Hematopoietic multipotent progenitor cell treated with erythropoietin and hydrocortisone succinate and interleukin-3 and kit ligand, for 15 days (in vitro differentiated cells): ENCODE data around the gene CERS4.
"Not testable (repeated sequence)": the region's sequence is repeated elsewhere in the genome, so short reads cannot be mapped to it uniquely, and the experiment has no call there.

Experiments used
- DNase-seq: peaks from one replicate; pipeline ENCODE4 v3.0.0-alpha.2; 2015; ENCODE audit warnings: low spot score

The CERS4 gene, protein sequence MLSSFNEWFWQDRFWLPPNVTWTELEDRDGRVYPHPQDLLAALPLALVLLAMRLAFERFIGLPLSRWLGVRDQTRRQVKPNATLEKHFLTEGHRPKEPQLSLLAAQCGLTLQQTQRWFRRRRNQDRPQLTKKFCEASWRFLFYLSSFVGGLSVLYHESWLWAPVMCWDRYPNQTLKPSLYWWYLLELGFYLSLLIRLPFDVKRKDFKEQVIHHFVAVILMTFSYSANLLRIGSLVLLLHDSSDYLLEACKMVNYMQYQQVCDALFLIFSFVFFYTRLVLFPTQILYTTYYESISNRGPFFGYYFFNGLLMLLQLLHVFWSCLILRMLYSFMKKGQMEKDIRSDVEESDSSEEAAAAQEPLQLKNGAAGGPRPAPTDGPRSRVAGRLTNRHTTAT

GRCh38 chr19:8208922-8209461 lies at the start of gene CERS4:
Gene CERS4 (plus strand): TSS chr19:8209370. CDS start chr19:8251077, 41,707 bp downstream.
- no peak for DNase-seq

- DNase-seq = no peak
Measured at GRCh38 chr19:8161135-8161646, 48.0 kb upstream of the CERS4 start.

DNA sequence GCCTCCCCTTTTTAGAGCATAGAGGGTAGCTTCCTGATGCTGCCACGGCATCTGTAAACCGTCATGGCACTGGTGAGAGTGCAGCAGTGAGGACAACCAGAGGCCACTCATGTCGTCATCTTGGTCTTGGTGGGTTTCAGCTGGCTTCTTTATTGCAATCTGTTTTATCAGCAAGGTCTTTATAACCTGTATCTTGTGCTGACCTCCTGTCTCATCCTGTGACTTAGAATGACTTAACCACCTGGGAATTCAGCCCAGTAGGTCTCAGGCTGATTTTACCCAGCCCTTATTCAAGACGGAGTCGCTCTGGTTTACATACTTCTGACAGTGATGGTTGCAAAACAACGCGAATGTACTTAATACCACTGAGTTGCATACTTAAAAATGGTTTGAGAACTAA lies 45.4 kb upstream of the CERS4 start:
- DNase-seq = no peak

DNA sequence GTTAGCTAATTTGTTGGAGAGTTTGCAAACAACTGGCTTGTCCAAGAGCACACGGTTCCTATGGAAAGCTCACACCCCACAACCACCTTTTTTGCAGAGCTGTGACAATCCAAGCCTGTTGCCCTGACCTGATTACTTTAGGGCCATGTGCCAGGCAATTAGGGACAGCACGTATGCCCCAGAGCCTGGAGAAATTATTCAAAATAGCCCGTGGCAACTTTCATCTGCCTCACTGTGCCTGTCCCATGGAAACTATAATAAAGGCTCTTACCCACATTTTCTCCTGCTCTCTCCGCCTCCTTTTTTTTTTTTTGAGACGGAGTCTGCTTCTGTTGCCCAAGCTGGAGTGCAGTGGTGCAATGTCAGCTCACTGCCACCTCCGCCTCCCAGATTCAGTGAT lies 41.2 kb upstream of the CERS4 start:
- DNase-seq = no peak

GRCh38 chr19:8168537-8168936 lies 40.6 kb upstream of the CERS4 start:
- no peak for DNase-seq

GRCh38 chr19:8174706-8175105 lies 34.5 kb upstream of the CERS4 start:
- no peak for DNase-seq

DNA sequence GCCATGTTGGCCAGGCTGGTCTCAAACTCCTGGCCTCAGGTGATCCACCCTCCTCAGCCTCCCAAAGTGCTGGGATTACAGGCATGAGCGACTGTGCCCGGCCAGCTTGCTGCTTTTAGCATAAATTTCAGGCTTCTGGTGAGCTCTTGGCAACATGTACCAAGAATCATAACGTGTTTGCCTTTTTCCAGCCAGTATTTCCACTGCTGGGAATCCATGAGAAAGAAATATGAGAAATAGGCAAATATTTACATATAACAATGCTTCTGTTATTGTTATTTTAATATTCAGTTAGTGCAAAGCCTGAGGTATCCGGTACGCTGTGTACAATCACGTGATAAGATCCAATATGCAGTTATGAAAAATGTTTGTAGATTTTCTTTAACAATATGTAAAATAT lies 29.2 kb upstream of the CERS4 start:
- no peak for DNase-seq

- no peak for DNase-seq
Measured at GRCh38 chr19:8184274-8184673, 24.9 kb upstream of the CERS4 start.

GRCh38 chr19:8185343-8186068 lies 23.7 kb upstream of the CERS4 start:
- DNase-seq = no peak

DNA sequence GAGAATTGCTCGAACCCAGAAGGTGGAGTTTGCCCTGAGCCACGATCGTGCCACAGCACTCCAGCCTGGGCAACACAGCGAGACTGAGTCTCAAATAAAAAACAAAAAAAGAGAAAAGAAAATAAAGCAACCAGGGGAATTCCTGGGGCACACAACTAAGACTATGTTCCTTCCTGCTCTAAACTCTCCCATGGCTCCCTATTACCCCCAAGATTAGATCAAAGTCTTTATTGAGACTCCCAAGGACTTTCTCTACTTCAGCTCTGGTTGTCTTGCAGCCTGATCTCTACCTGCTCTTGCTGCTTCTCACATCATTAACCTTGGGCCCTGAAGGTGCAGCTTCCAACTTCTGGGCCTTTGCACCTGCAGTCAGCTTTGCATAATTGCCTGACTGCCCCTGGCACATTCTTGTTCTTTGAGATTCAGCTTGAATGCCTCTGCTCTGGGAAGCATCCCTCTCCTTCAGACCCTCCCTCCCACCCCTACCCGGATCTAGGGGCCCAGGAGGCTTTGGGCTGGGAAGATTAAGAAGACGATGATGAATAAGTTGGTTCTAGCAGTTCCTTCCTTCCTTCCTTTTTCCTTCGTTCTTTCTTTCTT lies 16.8 kb upstream of the CERS4 start:
- DNase-seq = no peak

- no peak for DNase-seq
Measured at GRCh38 chr19:8194528-8195267, 14.5 kb upstream of the CERS4 start.

DNA sequence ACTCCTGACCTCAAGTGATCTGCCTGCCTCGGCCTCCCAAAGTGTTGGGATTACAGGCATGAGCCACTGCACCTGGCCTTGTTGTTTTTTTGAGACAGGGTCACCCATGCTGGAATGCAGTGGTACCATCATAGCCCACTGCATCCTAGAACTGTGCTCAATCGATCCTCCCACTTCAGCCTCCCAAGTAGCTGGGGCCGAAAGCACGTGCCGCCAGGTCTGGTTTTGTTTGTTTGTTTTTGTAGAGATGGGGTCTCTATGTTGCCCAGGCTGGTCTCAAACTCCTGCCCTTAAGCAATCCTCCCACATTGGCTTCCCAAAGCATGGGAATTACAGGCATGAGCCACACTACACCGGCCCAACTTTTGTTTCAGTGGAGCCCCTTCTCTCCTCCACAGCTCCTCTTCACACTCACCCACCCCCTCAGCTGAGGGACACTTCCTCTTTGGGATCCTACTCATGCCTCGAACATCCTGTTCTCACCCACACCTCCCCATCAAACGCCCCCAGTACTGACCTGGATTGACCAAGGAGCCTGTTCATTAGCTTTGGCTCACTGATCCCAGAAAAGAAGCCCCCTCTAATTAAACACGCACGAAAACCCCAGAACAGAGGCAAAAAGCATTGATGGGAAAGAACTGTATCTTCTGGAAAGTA lies 12.8 kb upstream of the CERS4 start:
- DNase-seq = no peak

- DNase-seq = not testable (repeated sequence)
Measured at GRCh38 chr19:8203288-8204120, 5.7 kb upstream of the CERS4 start.

- no peak for DNase-seq
Measured at GRCh38 chr19:8204961-8205360, 4.2 kb upstream of the CERS4 start.

- DNase-seq = no peak
Measured at GRCh38 chr19:8206147-8207087, 2.8 kb upstream of the CERS4 start.

DNA sequence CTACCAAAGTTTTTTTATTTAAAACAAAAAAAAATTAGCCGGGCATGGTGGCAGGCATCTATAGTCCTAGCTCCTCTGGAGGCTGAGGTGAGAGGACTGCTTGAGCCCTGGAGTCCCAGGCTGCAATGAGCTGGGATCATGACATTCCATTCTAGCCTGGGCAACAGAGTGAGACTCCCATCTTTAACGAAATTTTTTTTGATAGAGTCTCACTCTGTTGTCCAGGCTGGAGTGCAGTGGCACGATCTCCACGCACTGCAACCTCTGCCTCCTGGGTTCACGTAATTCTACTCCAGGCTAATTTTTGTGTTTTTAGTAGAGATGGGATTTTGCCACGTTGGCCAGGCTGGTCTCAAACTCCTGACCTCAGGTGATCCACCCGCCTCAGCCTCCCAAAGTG lies 1.8 kb upstream of the CERS4 start:
- DNase-seq = not testable (repeated sequence)

DNA sequence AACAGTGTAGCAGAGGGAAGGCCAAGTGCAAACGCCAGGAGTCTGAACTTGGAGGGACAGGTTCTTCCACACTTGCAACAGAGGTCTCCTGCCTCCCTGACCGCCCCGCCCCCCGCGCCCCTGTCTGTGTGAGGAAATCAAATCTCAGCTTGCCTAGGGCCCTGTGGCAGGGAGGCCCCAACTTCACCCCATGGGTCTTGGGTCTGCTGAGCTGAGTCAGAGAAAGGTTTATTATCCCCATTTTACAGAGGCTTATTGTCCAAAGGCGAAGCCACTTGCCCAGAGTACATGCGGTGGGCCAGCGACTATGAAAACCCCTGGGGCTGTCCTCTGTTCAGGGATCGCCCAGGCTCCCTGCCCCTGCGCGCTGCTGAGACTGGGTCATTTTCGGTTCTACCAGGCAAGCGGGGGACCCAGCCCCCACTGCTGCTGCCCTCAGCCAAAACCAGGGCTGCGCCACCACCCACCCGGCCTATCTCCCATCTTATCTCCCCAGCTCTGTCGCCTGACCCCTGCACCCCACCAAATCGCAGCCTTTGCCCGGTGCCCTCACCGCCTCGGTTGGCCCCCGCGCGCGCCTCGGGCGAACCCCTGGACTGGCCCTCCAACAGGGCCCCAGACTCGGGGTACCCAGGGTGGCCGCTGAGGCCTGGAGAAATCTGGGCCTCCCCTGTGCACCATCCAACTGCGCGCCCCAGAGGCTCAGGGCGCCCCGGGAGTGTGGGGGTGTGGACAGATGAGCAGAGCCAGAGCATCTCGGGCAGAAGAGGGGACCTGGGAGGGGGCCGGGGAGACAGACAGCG lies 850 bp upstream of the CERS4 start:
- no peak for DNase-seq
